GM23338 (cell line): ENCODE measurements around the gene BORCS8.

Source experiments
- CREB1 ChIP-seq: fragments of 250-450 bp; sonication (Bioruptor Pico); IDR thresholded peaks from 2 replicates; pipeline ENCODE4 v1.5.0; 2020; ENCODE audit warnings: low read depth, mild to moderate bottlenecking, moderate library complexity
- EZH2 ChIP-seq: fragments of 200-600 bp; sonication (generic); IDR thresholded peaks from one replicate; pipeline ENCODE4 v1.8.0; 2017; ENCODE audit warnings: antibody characterized with exemption, mild to moderate bottlenecking, low read depth; ENCODE audit not compliant: unreplicated experiment
- EZH2phosphoT487 ChIP-seq: fragments of 200-600 bp; sonication (generic); IDR thresholded peaks from one replicate; pipeline ENCODE4 v1.8.1; 2018; ENCODE audit warnings: antibody characterized with exemption; ENCODE audit not compliant: unreplicated experiment
- JUNB ChIP-seq: IDR thresholded peaks from one replicate; pipeline ENCODE4 v1.6.1; 2016; ENCODE audit warnings: antibody characterized with exemption; ENCODE audit not compliant: unreplicated experiment
- NANOG ChIP-seq: IDR thresholded peaks from 2 replicates; pipeline ENCODE4 v1.6.1; 2016; ENCODE audit warnings: antibody characterized with exemption, borderline replicate concordance
- POLR2AphosphoS5 ChIP-seq: IDR thresholded peaks from 2 replicates; pipeline ENCODE4 v1.6.1; 2016; ENCODE audit warnings: antibody characterized with exemption, low read depth
- STAT1 ChIP-seq: IDR thresholded peaks from one replicate; pipeline ENCODE4 v1.6.1; 2016; ENCODE audit warnings: antibody characterized with exemption; ENCODE audit not compliant: unreplicated experiment
- ZNF114 ChIP-seq: fragments of 250-450 bp; sonication (Bioruptor Pico); IDR thresholded peaks from 2 replicates; pipeline ENCODE4 v1.5.0; 2020; ENCODE audit warnings: mild to moderate bottlenecking, moderate library complexity
- TF ChIP-seq, protein P1 (sequence below), 2 experiments: fragments of 200-600 bp in 1 of 2; sonication (generic) in 1 of 2; conservative IDR thresholded peaks; 2 replicates each; pipeline versions ENCODE4 v1.5.1 to v1.6.1; 2016 to 2017; ENCODE audit warnings: antibody characterized with exemption in 2 of 2, low read depth in 2 of 2, mild to moderate bottlenecking in 2 of 2, moderate library complexity in 1 of 2
- TF ChIP-seq, protein P2 (sequence below): IDR thresholded peaks from one replicate; pipeline ENCODE4 v1.6.1; 2018; ENCODE audit warnings: antibody characterized with exemption; ENCODE audit not compliant: unreplicated experiment
- TF ChIP-seq, protein P3 (sequence below): IDR thresholded peaks from 2 replicates; pipeline ENCODE4 v1.6.1; 2016; ENCODE audit warnings: antibody characterized with exemption

DNA sequence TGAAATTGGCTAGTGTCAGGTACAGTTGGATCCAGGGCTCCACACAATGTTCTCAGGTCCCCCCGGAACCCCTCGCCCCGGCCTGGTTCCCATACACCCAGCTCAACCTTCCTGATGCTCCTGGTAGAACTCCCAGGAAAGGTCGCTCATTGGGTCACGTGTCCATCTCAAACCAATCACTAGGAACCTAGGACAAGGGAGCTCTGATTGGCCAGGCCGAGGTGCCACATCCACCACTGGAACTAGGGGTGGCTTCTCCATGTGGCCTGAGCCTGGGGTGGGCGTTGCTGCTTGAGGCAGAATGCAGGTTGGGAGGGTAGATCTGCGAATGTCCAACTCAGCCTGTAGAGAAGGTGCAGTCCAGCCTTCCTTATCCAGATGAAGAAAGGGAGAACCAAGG, 15.0 kb downstream of the BORCS8 start:
- TF ChIP-seq, protein P1, sequence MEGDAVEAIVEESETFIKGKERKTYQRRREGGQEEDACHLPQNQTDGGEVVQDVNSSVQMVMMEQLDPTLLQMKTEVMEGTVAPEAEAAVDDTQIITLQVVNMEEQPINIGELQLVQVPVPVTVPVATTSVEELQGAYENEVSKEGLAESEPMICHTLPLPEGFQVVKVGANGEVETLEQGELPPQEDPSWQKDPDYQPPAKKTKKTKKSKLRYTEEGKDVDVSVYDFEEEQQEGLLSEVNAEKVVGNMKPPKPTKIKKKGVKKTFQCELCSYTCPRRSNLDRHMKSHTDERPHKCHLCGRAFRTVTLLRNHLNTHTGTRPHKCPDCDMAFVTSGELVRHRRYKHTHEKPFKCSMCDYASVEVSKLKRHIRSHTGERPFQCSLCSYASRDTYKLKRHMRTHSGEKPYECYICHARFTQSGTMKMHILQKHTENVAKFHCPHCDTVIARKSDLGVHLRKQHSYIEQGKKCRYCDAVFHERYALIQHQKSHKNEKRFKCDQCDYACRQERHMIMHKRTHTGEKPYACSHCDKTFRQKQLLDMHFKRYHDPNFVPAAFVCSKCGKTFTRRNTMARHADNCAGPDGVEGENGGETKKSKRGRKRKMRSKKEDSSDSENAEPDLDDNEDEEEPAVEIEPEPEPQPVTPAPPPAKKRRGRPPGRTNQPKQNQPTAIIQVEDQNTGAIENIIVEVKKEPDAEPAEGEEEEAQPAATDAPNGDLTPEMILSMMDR (conservative IDR thresholded peaks at IDR 0.05; ENCODE audit: low read depth in 2 of 2), result no peak
- TF ChIP-seq POLR2AphosphoS5 (no peak), CREB1 (CRISPR knock-in tag) (no peak), EZH2 (no peak), ZNF114 (CRISPR knock-in tag) (no peak), EZH2phosphoT487 (no peak), NANOG (no peak), JUNB (no peak), STAT1 (no peak)
- TF ChIP-seq, protein P2, sequence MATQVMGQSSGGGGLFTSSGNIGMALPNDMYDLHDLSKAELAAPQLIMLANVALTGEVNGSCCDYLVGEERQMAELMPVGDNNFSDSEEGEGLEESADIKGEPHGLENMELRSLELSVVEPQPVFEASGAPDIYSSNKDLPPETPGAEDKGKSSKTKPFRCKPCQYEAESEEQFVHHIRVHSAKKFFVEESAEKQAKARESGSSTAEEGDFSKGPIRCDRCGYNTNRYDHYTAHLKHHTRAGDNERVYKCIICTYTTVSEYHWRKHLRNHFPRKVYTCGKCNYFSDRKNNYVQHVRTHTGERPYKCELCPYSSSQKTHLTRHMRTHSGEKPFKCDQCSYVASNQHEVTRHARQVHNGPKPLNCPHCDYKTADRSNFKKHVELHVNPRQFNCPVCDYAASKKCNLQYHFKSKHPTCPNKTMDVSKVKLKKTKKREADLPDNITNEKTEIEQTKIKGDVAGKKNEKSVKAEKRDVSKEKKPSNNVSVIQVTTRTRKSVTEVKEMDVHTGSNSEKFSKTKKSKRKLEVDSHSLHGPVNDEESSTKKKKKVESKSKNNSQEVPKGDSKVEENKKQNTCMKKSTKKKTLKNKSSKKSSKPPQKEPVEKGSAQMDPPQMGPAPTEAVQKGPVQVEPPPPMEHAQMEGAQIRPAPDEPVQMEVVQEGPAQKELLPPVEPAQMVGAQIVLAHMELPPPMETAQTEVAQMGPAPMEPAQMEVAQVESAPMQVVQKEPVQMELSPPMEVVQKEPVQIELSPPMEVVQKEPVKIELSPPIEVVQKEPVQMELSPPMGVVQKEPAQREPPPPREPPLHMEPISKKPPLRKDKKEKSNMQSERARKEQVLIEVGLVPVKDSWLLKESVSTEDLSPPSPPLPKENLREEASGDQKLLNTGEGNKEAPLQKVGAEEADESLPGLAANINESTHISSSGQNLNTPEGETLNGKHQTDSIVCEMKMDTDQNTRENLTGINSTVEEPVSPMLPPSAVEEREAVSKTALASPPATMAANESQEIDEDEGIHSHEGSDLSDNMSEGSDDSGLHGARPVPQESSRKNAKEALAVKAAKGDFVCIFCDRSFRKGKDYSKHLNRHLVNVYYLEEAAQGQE, result no peak
- TF ChIP-seq, protein P3, sequence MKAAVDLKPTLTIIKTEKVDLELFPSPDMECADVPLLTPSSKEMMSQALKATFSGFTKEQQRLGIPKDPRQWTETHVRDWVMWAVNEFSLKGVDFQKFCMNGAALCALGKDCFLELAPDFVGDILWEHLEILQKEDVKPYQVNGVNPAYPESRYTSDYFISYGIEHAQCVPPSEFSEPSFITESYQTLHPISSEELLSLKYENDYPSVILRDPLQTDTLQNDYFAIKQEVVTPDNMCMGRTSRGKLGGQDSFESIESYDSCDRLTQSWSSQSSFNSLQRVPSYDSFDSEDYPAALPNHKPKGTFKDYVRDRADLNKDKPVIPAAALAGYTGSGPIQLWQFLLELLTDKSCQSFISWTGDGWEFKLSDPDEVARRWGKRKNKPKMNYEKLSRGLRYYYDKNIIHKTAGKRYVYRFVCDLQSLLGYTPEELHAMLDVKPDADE, result no peak
